PC-9 (cell line): ENCODE data around the gene RFC2. TPM values are rescaled to one million over a fixed set of nuclear protein-coding genes. Genes with fewer than 3 reads are reported as not detected.

ENCODE experiments used
- BruUV-seq: library from RNA; stranded (reverse); fragments of 400-500 nt; replicated peaks from 2 replicates; lab custom pipeline; 2021; lab: Mats Ljungman, UMichigan
- CTCF ChIA-PET: fragments of 300-600 bp; sonication (Branson Sonifier 250); formaldehyde crosslinking; loops from one replicate; lab custom pipeline; 2022; ENCODE audit warnings: antibody characterized with exemption; lab: Charles Lee
- POLR2A ChIA-PET: fragments of 300-600 bp; sonication (Branson Sonifier 250); formaldehyde crosslinking; loops from one replicate; lab custom pipeline; 2022; ENCODE audit warnings: antibody characterized with exemption; ENCODE audit not compliant: unreplicated experiment; lab: Charles Lee
- DNase-seq, 2 experiments: peaks; one replicate each; pipeline versions ENCODE4 v3.0.0 to v3.0.0-alpha.2; 2015 to 2022; ENCODE audit warnings: mixed read lengths in 1 of 2
- H2AFZ ChIP-seq: fragments of 200-600 bp; sonication (generic); 2 replicates; pipeline ENCODE4 v1.8.1; 2017; ENCODE audit warnings: antibody characterized with exemption
- H3F3A ChIP-seq: fragments of 200-600 bp; sonication (generic); 2 replicates; pipeline ENCODE4 v1.8.1; 2017; ENCODE audit warnings: antibody characterized with exemption, mild to moderate bottlenecking, low read depth; ENCODE audit not compliant: insufficient read depth
- H3K27ac ChIP-seq: fragments of 200-600 bp; sonication (generic); 2 replicates; pipeline ENCODE4 v1.6.1; 2016; ENCODE audit warnings: mixed run types
- H3K27me3 ChIP-seq: fragments of 200-600 bp; sonication (generic); 2 replicates; pipeline ENCODE4 v1.6.1; 2016; ENCODE audit warnings: low read depth, mixed run types; ENCODE audit not compliant: insufficient read depth
- H3K36me3 ChIP-seq: fragments of 200-600 bp; sonication (generic); 2 replicates; pipeline ENCODE4 v1.6.1; 2016; ENCODE audit warnings: low read depth, mixed run types
- H3K4me1 ChIP-seq: fragments of 200-600 bp; sonication (generic); replicated peaks from 2 replicates; pipeline ENCODE4 v1.6.1; 2016; ENCODE audit warnings: mixed run types; ENCODE audit not compliant: insufficient read depth
- H3K4me2 ChIP-seq: fragments of 200-600 bp; sonication (generic); 2 replicates; pipeline ENCODE4 v1.6.1; 2017; ENCODE audit warnings: mixed run types
- H3K4me3 ChIP-seq: fragments of 200-600 bp; sonication (generic); 2 replicates; pipeline ENCODE4 v1.6.1; 2016; ENCODE audit warnings: mixed run types
- H3K79me2 ChIP-seq: fragments of 200-600 bp; sonication (generic); 2 replicates; pipeline ENCODE4 v1.6.1; 2017; ENCODE audit warnings: low read depth, mixed run types
- H3K9me2 ChIP-seq: fragments of 200-600 bp; sonication (generic); 2 replicates; pipeline ENCODE4 v1.8.1; 2017; ENCODE audit warnings: mild to moderate bottlenecking; ENCODE audit not compliant: insufficient read depth
- H3K9me3 ChIP-seq: fragments of 200-600 bp; sonication (generic); 2 replicates; pipeline ENCODE4 v1.8.1; 2016; ENCODE audit warnings: low read depth; ENCODE audit not compliant: insufficient read depth
- H4K20me1 ChIP-seq: fragments of 200-600 bp; sonication (generic); 2 replicates; pipeline ENCODE4 v1.8.1; 2017; ENCODE audit not compliant: insufficient read depth
- CTCF ChIP-seq: fragments of 200-600 bp; sonication (generic); conservative IDR thresholded peaks from 2 replicates; pipeline ENCODE4 v1.6.1; 2017; ENCODE audit warnings: mixed run types, antibody characterized with exemption, mild to moderate bottlenecking, moderate library complexity
- EZH2 ChIP-seq: fragments of 200-600 bp; sonication (generic); IDR thresholded peaks from 2 replicates; pipeline ENCODE4 v1.8.0; 2017; ENCODE audit warnings: antibody characterized with exemption, low read depth
- intact Hi-C: fragments of 100-400 bp; cut with micrococcal nuclease; formaldehyde crosslinking; loops from one replicate; pipeline ENCODE4 v1.10.0; 2022; ENCODE audit not compliant: unreplicated experiment
- microRNA-seq: library from miRNA; unstranded; fragments of <30 nt; microRNA quantifications from one replicate; pipeline ENCODE4 v1.2.0, GENCODE V29; 2021; ENCODE audit warnings: borderline number of aligned reads, borderline replicate concordance
- total RNA-seq: library from RNA; stranded (reverse); gene quantifications from 2 replicates; pipeline ENCODE4 v1.2.3, GENCODE V29; 2021

Gene RFC2
- total RNA-seq, 1 experiment from 2014 or later, result 75.7 TPM

- H2AFZ ChIP-seq, result no peak overlapping the region
- peak overlapping the region; percentile 30; the same call in 1 of the 2 replicates for H3K27ac ChIP-seq
- H4K20me1 ChIP-seq, result peaks cover 100% of the 10 kb centered on the region
- POLR2A ChIA-PET, result interaction anchor here (0.6 kb wide), 2 partner anchors 17 to 383 kb away, joined by 5 to 6 read pairs; no protein-coding TSS in a partner anchor
- no peak for DNase-seq
- TF ChIP-seq CTCF (no peak), EZH2 (no peak)
- no peak overlapping the region for H3K4me3 ChIP-seq
- no TSS peak for BruUV-seq
- H3K9me3 ChIP-seq, result no peaks in the 10 kb centered on the region
- H3K36me3 ChIP-seq, result peaks cover 59% of the 10 kb centered on the region
- no peaks in the 10 kb centered on the region for H3K9me2 ChIP-seq
- H3K79me2 ChIP-seq, result peaks cover 100% of the 10 kb centered on the region
- CTCF ChIA-PET, result interaction anchor here (0.8 to 1.2 kb wide), 4 partner anchors 8 to 104 kb away, joined by 3 to 5 read pairs (median 4); no protein-coding TSS in a partner anchor
- H3K4me1 ChIP-seq, result peaks cover 35% of the 10 kb centered on the region
- H3K27me3 ChIP-seq, result no peaks in the 10 kb centered on the region
- 0 out of 2 replicates have a peak overlapping the region, but pooled peaks have one; percentile 11 for H3K4me2 ChIP-seq
- intact Hi-C loops, result loop anchor here (5.0 kb wide), 1 partner anchor 116 kb away; no protein-coding TSS in a partner anchor
- peaks cover 56% of the 10 kb centered on the region; the same call in 1 of the 2 replicates for H3F3A ChIP-seq
Measured at GRCh38 chr7:74183142-74183541, 71.1 kb downstream of the RFC2 start.

GRCh38 chr7:74182453-74183090 is 71.6 kb downstream of the RFC2 start:
- CTCF ChIA-PET, result interaction anchor here (0.6 to 1.2 kb wide), 2 partner anchors 24 to 113 kb away, joined by 4 read pairs; no protein-coding TSS in a partner anchor
- H3K9me2 ChIP-seq, result no peaks in the 10 kb centered on the region
- no peaks in the 10 kb centered on the region for H3K27me3 ChIP-seq
- no TSS peak for BruUV-seq
- H3K79me2 ChIP-seq, result peaks cover 100% of the 10 kb centered on the region
- no peak overlapping the region for H3K4me3 ChIP-seq
- H3K4me1 ChIP-seq, result peaks cover 38% of the 10 kb centered on the region
- no peak for TF ChIP-seq CTCF
- no peak for TF ChIP-seq EZH2
- H3F3A ChIP-seq, result peaks cover 57% of the 10 kb centered on the region; the same call in 1 of the 2 replicates
- no peak for DNase-seq
- peak overlapping the region; percentile 30; the same call in 1 of the 2 replicates for H3K27ac ChIP-seq
- H2AFZ ChIP-seq, result no peak overlapping the region
- H4K20me1 ChIP-seq, result peaks cover 100% of the 10 kb centered on the region
- H3K36me3 ChIP-seq, result peaks cover 61% of the 10 kb centered on the region
- intact Hi-C loops, result loop anchor here (5.0 kb wide), 1 partner anchor 115 kb away; no protein-coding TSS in a partner anchor
- H3K9me3 ChIP-seq, result no peaks in the 10 kb centered on the region
- H3K4me2 ChIP-seq, result peak overlapping the region; percentile 11; the same call in 1 of the 2 replicates
- POLR2A ChIA-PET, result interaction anchor here (0.6 kb wide), 1 partner anchor 18 kb away, joined by 6 read pairs; no protein-coding TSS in a partner anchor

DNA sequence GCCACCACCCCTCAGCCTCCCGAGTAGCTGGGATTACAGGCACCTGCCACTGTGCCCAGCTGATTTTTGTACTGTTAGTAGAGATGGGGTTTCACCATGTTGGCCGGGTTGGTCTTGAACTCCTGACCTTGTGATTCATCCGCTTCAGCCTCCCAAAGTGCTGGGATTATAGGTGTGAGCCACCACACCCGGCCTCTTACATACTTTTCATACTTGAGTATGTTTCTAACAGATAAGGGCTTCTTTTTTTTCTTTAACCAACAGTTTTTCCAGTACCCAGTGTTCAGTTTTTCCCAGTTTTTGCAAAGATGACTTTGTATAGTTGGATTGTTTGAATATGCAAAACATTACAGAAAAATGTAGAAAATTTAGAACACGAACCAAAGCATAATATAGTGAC is 72.4 kb downstream of the RFC2 start:
- Histone ChIP-seq H3K4me2 (no peak overlapping the region; the same call in 1 of the 2 replicates), H4K20me1 (peaks cover 100% of the 10 kb centered on the region), H3K36me3 (peaks cover 60% of the 10 kb centered on the region), H2AFZ (no peak overlapping the region), H3K27me3 (no peaks in the 10 kb centered on the region), H3K9me2 (no peaks in the 10 kb centered on the region), H3K4me1 (peaks cover 45% of the 10 kb centered on the region), H3K4me3 (no peak overlapping the region), H3K79me2 (peaks cover 100% of the 10 kb centered on the region), H3K9me3 (no peaks in the 10 kb centered on the region), H3K27ac (peak overlapping the region; percentile 30; the same call in 1 of the 2 replicates), H3F3A (peaks cover 54% of the 10 kb centered on the region; the same call in 1 of the 2 replicates)
- DNase-seq, result peak in 1 of 2 experiments; percentile 56
- intact Hi-C loops, result loop anchor here (5.0 kb wide), 1 partner anchor 115 kb away; no protein-coding TSS in a partner anchor
- POLR2A ChIA-PET, result no interaction called here
- CTCF ChIA-PET, result interaction anchor here (0.5 to 0.7 kb wide), 4 partner anchors 112 to 1783 kb away, joined by 3 to 4 read pairs (median 4); no protein-coding TSS in a partner anchor
- TF ChIP-seq CTCF, result no peak
- TF ChIP-seq EZH2, result no peak
- BruUV-seq, result no TSS peak

Small RNA genes within 50 kb of the gene (microRNA-seq; reads per million reads assigned to microRNA genes)
- 920 reads per million, percentile 74 among the genes with 10 or more reads in this experiment for gene MIR590

Other genes starting within 250 kb of the RFC2 start
- 0.11 TPM in 1 of 2 replicates, not detected in the other for gene ELN, start 226.2 kb downstream of the RFC2 start, total RNA-seq
- 128 and 148 TPM in 2 replicates for gene LIMK1, start 170.6 kb downstream of the RFC2 start, total RNA-seq
- 315 and 459 TPM in 2 replicates for gene EIF4H, start 80.0 kb downstream of the RFC2 start, total RNA-seq
- 1.8 and 3.5 TPM in 2 replicates for gene LAT2, start 44.4 kb downstream of the RFC2 start, total RNA-seq
- 37.9 and 48.0 TPM in 2 replicates for gene CLIP2, start 35.0 kb upstream of the RFC2 start, total RNA-seq
- gene GTF2IRD1, start 199.5 kb upstream of the RFC2 start, total RNA-seq, result 44.0 and 46.7 TPM in 2 replicates